ENCODE data around the gene CDYL.
A peak's percentile ranks its signal among the peaks of the same experiment; 100 is the strongest.

The CDYL gene

GRCh38 chr6:4910037-4910760 is 134.0 kb downstream of the CDYL start:
- no peak for DNase-seq

GRCh38 chr6:4912559-4912958 is 136.4 kb downstream of the CDYL start:
- DNase-seq = no peak

- DNase-seq = no peak
Measured at GRCh38 chr6:4913705-4914419, 137.7 kb downstream of the CDYL start.

- peak; percentile 32 to 45 for DNase-seq
Measured at GRCh38 chr6:4914420-4915159, 138.4 kb downstream of the CDYL start.

- DNase-seq = no peak
Measured at GRCh38 chr6:4916954-4917561, 140.9 kb downstream of the CDYL start.

GRCh38 chr6:4920914-4921410 is 144.8 kb downstream of the CDYL start:
- DNase-seq = no peak

GRCh38 chr6:4922488-4923037 is 146.4 kb downstream of the CDYL start:
- DNase-seq = no peak

GRCh38 chr6:4923081-4923480 is 146.9 kb downstream of the CDYL start:
- DNase-seq = no peak

- no peak for DNase-seq
Measured at GRCh38 chr6:4924661-4925271, 148.6 kb downstream of the CDYL start.

- DNase-seq = no peak
Measured at GRCh38 chr6:4925580-4925979, 149.4 kb downstream of the CDYL start.

GRCh38 chr6:4928426-4928825 is 152.2 kb downstream of the CDYL start:
- no peak for DNase-seq

GRCh38 chr6:4929097-4929718 is 153.0 kb downstream of the CDYL start:
- DNase-seq = no peak

GRCh38 chr6:4930025-4930691 is 154.0 kb downstream of the CDYL start:
- no peak for DNase-seq

GRCh38 chr6:4931530-4932227 is 155.5 kb downstream of the CDYL start:
- no peak for DNase-seq

- DNase-seq = no peak
Measured at GRCh38 chr6:4932228-4932903, 156.2 kb downstream of the CDYL start.

- peak; percentile 45 to 52 for DNase-seq
Measured at GRCh38 chr6:4935486-4935885, 159.3 kb downstream of the CDYL start.

- no peak for DNase-seq
Measured at GRCh38 chr6:4935975-4936680, 159.9 kb downstream of the CDYL start.

- DNase-seq = no peak
Measured at GRCh38 chr6:4936681-4937041, 160.5 kb downstream of the CDYL start.

GRCh38 chr6:4937414-4937813 is 161.2 kb downstream of the CDYL start:
- DNase-seq = no peak

GRCh38 chr6:4939241-4939640 is 163.0 kb downstream of the CDYL start:
- DNase-seq = no peak
